ENCODE measurements around the gene ERMN. TPM values are rescaled to one million over a fixed set of nuclear protein-coding genes. Genes with fewer than 3 reads are reported as not detected.

Gene ERMN
- total RNA-seq, 1 donor = not detected

- no peak for TF ChIP-seq CTCF (IDR thresholded peaks at IDR 0.05; ENCODE audit: insufficient read depth, low read depth, low read length)
Measured at GRCh38 chr2:157321466-157321865, 4.2 kb downstream of the ERMN start.

DNA sequence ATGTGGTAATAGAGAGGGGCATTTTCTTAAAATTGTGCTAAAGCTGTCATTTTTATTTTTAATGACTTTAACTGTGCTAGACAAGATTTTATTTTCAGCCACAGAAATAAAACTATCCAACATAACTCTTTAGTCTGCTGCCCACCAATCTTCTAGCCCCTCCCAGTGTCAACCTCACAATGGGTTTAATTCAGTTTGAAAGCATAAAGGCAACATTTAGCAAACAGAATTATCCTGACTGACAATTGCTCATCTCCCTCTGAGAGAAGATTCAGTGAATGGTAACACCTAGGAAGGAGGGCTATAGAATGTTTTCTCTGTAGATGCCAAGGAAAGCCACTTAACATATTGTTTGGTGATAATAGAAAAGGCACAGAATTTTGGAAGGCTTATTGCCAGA, 5.2 kb downstream of the ERMN start:
- no peak overlapping the region for H3K4me3 ChIP-seq (ENCODE audit: low read depth, low read length)
- no peak for DNase-seq (ENCODE audit: low read depth)
- no peak for TF ChIP-seq CTCF (IDR thresholded peaks at IDR 0.05; ENCODE audit: insufficient read depth, low read depth, low read length)

More at GRCh38 chr2:157321466-157321865, 4.2 kb downstream of the ERMN start:
- no peak overlapping the region for H3K4me3 ChIP-seq (ENCODE audit: low read depth, low read length)
- DNase-seq (ENCODE audit: low read depth) = no peak

DNA sequence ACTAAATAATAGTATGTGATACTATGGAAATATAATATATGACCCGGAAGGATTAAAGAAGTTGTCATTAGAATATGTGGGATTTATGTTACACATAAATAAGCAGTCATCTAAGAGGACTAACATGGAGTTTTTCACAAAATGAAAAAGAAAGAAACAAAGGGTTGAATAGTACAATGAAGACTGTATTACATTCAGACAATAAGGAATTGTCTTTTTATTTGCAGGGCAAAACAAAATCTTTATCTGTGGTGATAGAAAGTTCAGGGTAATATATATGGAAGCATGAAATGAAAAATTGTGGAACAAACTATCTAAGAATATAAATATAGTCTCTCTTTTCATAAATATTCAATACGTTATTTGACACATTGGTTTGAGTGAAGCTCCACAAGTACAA, 5.8 kb downstream of the ERMN start:
- DNase-seq (ENCODE audit: low read depth) = no peak
- H3K4me3 ChIP-seq (ENCODE audit: low read depth, low read length) = no peak overlapping the region
- no peak for TF ChIP-seq CTCF (IDR thresholded peaks at IDR 0.05; ENCODE audit: insufficient read depth, low read depth, low read length)

GRCh38 chr2:157318884-157319283, 6.7 kb downstream of the ERMN start:
- no peak for TF ChIP-seq CTCF (IDR thresholded peaks at IDR 0.05; ENCODE audit: insufficient read depth, low read depth, low read length)
- H3K4me3 ChIP-seq (ENCODE audit: low read depth, low read length) = no peak overlapping the region
- no peak for DNase-seq (ENCODE audit: low read depth)

- H3K4me3 ChIP-seq (ENCODE audit: low read depth, low read length) = no peak overlapping the region
- DNase-seq (ENCODE audit: low read depth) = no peak
- no peak for TF ChIP-seq CTCF (IDR thresholded peaks at IDR 0.05; ENCODE audit: insufficient read depth, low read depth, low read length)
Measured at GRCh38 chr2:157315901-157316300, 9.7 kb downstream of the ERMN start.

DNA sequence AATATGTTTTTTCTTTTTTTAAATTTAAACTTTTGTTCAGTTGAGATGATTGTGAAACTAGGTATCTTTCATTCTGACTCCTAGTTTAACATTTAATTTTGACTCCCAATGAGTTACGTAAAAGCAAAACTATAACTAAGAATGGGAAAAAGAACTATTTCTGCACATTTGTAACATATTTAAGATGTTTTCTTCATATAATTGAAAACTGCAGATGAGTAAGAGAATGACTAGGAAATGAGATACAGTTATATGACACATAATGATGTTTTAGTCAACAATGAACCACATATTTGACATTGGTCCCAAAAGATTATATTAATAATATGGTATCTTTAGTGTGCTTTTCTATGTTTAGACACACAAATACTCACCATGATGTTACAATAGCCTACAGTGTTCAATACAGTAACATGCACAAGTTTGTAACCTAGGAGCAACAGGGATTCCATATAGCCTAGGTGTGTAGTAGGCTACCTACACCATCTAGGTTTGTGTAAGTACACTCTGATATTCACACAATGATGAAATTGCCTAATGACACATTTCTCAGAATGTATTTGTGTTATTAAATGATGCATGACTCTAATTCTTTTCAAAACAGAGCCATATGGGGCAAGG, 12.6 kb downstream of the ERMN start:
- DNase-seq (ENCODE audit: low read depth) = no peak
- no peak overlapping the region for H3K4me3 ChIP-seq (ENCODE audit: low read depth, low read length)
- no peak for TF ChIP-seq CTCF (IDR thresholded peaks at IDR 0.05; ENCODE audit: insufficient read depth, low read depth, low read length)

- no peak for TF ChIP-seq CTCF (IDR thresholded peaks at IDR 0.05; ENCODE audit: insufficient read depth, low read depth, low read length)
- DNase-seq (ENCODE audit: low read depth) = no peak
Measured at GRCh38 chr2:157311706-157312105, 13.9 kb downstream of the ERMN start.

More at GRCh38 chr2:157311706-157312105, 13.9 kb downstream of the ERMN start:
- no peak overlapping the region for H3K4me3 ChIP-seq (ENCODE audit: low read depth, low read length)
